NCI-H2081 treated with DMSO at 0.1 percent for 48 hours (cell line): ENCODE data around the gene PADI3.
"Not testable (repeated sequence)": the region's sequence is repeated elsewhere in the genome, so short reads cannot be mapped to it uniquely, and the experiment has no call there.

Experiments
- DNase-seq: peaks from one replicate; lab custom pipeline; 2025; lab: John Stamatoyannopoulos, UW

The PADI3 gene

DNA sequence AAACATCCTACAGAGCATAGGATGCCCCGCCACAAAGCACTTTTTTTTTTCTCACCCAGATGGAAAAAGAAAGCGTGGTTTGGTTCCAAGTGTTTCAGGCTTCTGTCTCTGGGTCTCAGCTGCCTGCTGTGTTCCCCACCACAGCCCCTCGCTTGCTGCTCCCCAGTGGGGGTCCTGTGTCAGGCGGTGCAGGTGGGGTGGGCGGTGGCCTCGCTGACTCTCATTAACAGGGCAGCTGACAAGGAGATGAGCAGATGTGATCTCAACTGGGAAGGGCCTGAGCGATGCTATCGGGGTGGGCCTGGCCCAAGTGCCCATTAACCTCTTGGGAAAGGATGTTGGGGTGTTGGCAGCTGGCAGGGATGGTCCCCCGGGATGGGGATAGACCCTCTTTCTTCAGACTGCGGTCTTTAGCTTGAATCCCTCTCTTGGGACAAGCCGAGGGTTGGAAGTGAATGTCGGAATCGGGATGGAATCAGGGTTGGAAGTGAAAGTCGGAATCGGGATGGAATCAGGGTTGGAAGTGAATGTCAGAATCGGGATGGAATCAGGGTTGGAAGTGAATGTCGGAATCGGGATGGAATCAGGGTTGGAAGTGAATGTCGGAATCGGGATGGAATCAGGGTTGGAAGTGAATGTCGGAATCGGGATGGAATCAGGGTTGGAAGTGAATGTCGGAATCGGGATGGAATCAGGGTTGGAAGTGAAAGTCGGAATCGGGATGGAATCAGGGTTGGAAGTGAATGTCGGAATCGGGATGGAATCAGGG lies 7.7 kb upstream of the PADI3 start:
- not testable (repeated sequence) for DNase-seq

DNA sequence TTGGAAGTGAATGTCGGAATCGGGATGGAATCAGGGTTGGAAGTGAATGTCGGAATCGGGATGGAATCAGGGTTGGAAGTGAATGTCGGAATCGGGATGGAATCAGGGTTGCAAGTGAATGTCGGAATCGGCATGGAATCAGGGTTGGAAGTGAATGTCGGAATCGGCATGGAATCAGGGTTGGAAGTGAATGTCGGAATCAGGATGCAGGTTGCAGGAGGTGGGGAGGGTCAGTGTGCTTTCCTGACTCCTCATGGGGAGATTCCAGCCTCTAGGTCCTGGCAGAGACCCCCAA lies 7.2 kb upstream of the PADI3 start:
- not testable (repeated sequence) for DNase-seq

GRCh38 chr1:17243274-17243673 lies 5.6 kb upstream of the PADI3 start:
- DNase-seq: no peak

DNA sequence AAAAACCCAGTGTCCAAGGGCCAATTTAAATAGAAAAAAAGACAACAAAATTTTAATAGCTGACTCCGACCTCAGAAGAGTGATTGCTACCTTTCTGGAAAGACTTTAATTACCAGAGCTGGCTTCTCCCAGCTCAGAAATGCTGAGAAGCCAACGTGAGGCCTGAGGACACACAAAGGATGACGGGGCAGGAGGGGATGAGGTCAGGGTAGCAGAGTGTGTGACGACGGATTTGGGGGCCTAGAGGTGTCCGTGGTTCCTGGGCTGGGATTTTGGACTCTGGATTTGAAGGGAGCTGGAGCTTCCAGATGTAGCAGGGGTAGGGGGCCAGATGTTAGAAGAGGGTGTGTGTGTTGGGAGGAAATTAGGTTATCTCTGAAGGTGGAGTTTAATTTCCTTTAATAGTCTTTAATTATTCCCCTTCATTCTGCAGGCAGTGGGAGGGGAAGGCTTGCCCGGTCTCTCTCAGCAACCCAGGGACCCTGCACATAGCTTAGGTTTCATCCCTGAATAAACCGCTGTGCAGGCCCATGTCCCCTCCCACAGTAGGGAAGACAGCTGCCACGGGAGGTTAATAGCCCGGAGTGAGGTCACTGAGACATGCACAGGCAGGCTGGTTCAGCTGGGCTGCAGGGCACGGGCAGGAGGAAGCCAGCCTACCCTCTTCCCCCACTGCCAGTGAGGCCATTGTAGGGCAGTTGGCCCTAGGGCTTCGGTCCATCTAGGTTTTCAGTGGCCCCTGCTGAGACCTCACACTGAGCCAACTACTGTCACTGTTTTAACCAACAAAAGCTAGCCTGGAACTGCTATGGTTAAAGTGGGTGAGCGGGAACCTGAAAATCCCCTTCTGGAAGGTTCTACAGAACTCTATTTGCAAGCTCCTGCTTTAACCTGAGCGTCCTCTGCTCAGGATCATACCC lies 3.8 kb upstream of the PADI3 start:
- no peak for DNase-seq

GRCh38 chr1:17245816-17246325 lies 3.0 kb upstream of the PADI3 start:
- no peak for DNase-seq

DNA sequence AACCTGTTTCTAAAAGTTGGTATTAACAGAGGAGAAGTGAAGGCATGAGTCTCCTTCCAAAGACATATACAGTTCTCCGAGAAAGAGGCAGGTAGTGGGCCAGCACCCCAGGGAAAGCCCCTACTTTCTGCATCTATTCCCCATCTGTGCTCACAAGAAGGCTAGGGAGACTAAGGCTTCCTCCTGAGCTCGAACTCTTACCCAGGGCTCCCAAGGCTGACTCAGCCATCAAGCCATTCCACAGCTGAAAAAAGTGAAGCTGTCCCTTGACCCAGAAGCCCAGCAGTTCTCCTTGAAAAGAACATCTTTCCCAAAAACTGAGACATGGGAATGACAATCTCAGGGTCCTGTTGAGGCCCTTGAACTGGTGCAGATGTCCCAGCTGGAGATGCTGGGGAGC lies 1.9 kb upstream of the PADI3 start:
- DNase-seq: no peak

DNA sequence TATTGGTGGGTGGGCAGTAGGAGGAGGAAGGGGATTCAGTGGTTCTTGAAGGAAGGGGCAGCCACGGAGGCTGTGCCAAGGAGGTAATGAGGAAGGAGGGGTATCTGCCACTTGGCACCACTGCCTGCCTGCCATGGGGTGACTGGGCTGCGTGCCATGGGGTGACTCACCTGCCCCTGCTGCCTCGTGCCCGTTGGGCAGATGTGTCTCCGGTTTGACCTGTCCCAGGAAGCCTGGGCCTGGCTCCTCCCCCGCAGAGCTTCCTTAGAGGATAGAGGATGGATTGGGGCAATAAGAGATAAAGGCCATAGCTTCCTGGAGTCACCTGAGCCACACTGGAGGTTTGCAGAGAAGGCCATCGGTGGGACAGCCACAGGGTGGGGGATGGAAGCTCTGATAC lies 1.7 kb downstream of the PADI3 start:
- DNase-seq: no peak

- no peak for DNase-seq
Measured at GRCh38 chr1:17251246-17251645, 2.3 kb downstream of the PADI3 start.

DNA sequence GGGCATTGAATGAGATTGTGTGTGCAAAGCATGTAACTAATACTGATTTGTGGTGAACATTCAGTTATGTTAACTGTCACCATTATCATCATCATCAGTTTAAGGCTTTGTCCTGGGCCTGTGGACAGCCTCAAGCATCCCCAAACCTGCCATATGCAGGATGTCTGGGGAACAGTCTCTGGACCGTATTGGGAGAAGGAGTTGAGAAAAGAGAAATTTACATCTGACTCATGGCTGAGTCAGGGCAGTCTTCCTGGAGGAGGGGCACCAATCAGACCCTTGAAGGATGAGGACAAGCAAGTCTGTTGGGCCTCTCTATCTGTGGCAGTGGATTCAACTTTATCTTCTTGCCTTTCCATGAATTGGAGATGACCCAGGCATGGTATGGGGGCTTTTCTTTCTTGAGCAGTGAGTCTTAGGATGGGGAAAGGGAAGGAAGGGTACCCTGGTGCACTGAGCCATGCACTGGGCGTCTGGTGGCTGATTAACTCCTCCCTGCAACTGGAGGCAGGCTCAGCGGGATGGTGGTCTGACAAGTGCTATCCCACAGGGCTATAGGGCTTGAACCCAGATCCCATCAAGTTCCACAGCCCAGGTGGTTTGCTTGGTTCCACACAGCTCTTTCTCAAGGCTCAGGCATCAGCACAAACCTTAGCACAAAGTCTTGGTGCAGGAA lies 2.9 kb downstream of the PADI3 start:
- no peak for DNase-seq

- DNase-seq: no peak
Measured at GRCh38 chr1:17255336-17255735, 6.4 kb downstream of the PADI3 start.

DNA sequence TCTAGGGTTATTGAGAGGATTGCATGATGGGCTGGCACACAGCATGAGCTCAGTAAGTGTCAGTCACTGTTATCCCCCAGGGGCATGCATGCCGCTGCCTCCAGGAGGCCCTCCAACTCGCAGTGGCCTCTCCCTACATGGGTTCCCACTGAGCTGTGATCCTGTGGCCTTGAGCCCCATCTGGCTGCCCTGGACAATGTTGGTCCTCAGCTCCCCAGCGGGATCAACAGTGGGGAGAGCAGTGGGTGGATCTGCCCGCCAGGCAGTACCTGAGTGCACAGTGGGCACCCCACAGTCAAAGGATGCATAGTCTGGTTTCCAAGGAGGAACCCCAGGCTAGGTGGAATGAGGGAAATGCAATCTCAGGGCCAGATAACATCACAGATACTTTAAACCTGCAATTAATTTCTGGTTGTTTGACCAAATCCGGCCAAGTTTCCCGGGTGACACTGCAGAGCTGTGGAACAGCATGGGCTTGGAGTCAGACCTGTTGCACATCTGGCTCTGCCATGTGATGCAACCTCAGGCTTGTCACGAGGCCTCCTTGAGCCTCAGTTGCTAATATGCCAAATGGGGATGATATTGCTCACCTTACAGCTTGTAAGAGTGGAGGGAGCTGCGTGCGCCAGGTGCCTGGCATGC lies 9.3 kb downstream of the PADI3 start:
- no peak for DNase-seq

DNA sequence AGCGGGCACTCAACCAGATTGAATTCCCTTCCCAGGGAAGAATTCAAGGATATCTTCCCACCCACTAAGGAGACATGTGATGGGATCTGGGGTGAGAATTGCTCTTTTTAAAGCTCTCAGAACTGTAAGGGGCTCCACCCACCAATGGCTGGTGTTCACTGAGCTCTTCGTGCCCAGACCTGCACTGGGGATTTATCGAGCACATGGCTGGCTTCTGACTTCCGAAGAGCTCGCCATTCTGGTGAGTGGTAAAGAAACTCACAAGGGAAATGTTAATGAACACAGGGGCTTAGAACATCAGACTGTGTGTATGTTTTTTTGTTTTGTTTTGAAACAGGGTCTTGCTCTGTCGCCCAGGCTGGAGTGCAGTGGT lies 9.8 kb downstream of the PADI3 start:
- no peak for DNase-seq

- no peak for DNase-seq
Measured at GRCh38 chr1:17259233-17259873, 10.5 kb downstream of the PADI3 start.

- DNase-seq: no peak
Measured at GRCh38 chr1:17260264-17260663, 11.4 kb downstream of the PADI3 start.

- DNase-seq: no peak
Measured at GRCh38 chr1:17260738-17261137, 11.8 kb downstream of the PADI3 start.

GRCh38 chr1:17263936-17264335 lies 15.0 kb downstream of the PADI3 start:
- DNase-seq: no peak

- no peak for DNase-seq
Measured at GRCh38 chr1:17264470-17264869, 15.6 kb downstream of the PADI3 start.

DNA sequence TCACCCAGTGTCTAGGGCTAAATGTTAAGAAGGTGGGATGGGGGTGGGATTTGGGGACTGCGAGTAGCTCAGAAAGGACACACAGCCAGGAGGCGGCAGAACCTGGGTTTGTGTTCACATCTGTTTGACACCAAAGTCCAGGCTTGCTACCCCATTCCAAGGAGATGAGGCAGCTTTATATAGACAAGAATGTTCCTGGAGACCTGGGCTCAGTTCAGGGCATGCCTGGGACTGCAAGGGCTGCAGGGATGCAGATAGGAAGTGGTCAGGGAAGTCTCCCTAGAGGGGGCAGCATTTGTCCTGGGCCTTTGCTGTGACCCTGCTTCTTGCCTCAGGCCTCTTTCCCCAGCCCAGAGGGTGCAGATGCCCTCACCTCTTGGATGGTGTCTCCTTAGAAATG lies 16.3 kb downstream of the PADI3 start:
- DNase-seq: no peak

GRCh38 chr1:17265950-17266349 lies 17.1 kb downstream of the PADI3 start:
- no peak for DNase-seq

DNA sequence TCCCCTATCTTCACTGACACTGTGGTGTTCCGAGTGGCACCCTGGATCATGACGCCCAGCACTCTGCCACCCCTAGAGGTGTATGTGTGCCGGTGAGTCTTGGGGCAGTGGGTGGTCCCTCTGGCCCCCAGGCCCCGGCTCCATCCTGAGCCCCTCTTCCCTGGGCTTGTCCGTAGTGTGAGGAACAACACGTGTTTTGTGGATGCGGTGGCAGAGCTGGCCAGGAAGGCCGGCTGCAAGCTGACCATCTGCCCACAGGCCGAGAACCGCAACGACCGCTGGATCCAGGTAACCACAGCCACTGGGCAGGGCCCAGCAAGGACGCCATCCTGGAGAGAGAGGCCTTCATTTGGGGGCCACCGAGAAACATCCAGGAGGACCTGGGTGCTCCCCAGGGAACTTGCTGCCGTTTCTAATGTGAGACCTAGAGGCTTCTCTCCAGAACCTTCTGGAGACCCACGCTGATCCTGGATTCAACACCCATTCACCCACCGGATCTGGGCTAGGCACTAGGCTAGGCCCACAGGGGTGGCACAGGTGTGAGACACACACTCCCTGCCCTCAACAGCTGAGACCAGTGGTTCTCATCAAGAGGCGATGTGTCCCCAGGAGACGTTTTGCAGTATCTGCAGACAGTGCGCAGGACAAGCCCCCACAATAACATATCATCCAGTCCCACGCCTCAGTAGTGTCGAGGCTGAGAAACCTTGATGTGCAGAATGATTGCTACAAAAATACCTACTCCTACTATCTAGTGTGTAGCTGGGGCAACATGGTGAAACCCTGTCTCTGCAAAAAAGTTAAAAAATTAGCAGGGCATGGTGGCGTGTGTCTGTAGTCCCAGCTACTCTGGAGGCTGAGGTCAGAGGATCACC lies 22.2 kb downstream of the PADI3 start:
- DNase-seq: no peak

GRCh38 chr1:17272066-17272465 lies 23.2 kb downstream of the PADI3 start:
- DNase-seq: no peak
